Stimulated activated CD4-positive, alpha-beta T cell treated with anti-CD3 and anti-CD28 coated beads, TNF-alpha, amount 100 ng/mL, for 1 hour (primary cell): ENCODE measurements around the gene IL17RB.

Source experiments
- DNase-seq, 3 donors: peaks; one replicate each; pipeline ENCODE4 v3.0.0-alpha.2; 2020; ENCODE audit warnings: low read depth in 3 of 3, low spot score in 1 of 3

Gene IL17RB

GRCh38 chr3:53811143-53811927 lies 35.0 kb upstream of the IL17RB start:
- DNase-seq, result no peak

GRCh38 chr3:53812434-53812833 lies 33.9 kb upstream of the IL17RB start:
- DNase-seq, result no peak

- DNase-seq, result no peak
Measured at GRCh38 chr3:53813229-53813628, 33.1 kb upstream of the IL17RB start.

- DNase-seq, result no peak
Measured at GRCh38 chr3:53813876-53814275, 32.5 kb upstream of the IL17RB start.

- DNase-seq, result no peak
Measured at GRCh38 chr3:53815067-53815466, 31.3 kb upstream of the IL17RB start.

- DNase-seq, result no peak
Measured at GRCh38 chr3:53815651-53816050, 30.7 kb upstream of the IL17RB start.

GRCh38 chr3:53816425-53816824 lies 29.9 kb upstream of the IL17RB start:
- no peak for DNase-seq

GRCh38 chr3:53817211-53817610 lies 29.2 kb upstream of the IL17RB start:
- DNase-seq, result no peak

GRCh38 chr3:53817809-53818208 lies 28.6 kb upstream of the IL17RB start:
- no peak for DNase-seq

GRCh38 chr3:53818221-53819162 lies 27.9 kb upstream of the IL17RB start:
- no peak for DNase-seq

GRCh38 chr3:53819163-53819868 lies 27.1 kb upstream of the IL17RB start:
- DNase-seq, result no peak

GRCh38 chr3:53820084-53820483 lies 26.3 kb upstream of the IL17RB start:
- no peak for DNase-seq

- no peak for DNase-seq
Measured at GRCh38 chr3:53820756-53821580, 25.4 kb upstream of the IL17RB start.

- DNase-seq, result no peak
Measured at GRCh38 chr3:53821631-53822121, 24.7 kb upstream of the IL17RB start.

GRCh38 chr3:53822331-53822741 lies 24.0 kb upstream of the IL17RB start:
- DNase-seq, result no peak

- no peak for DNase-seq
Measured at GRCh38 chr3:53823026-53823955, 23.1 kb upstream of the IL17RB start.

- no peak for DNase-seq
Measured at GRCh38 chr3:53823956-53824657, 22.3 kb upstream of the IL17RB start.

GRCh38 chr3:53824795-53825194 lies 21.6 kb upstream of the IL17RB start:
- no peak for DNase-seq

GRCh38 chr3:53826048-53826447 lies 20.3 kb upstream of the IL17RB start:
- DNase-seq, result no peak
